Measurements from ENCODE around the gene P2RX5.

Gene P2RX5

DNA sequence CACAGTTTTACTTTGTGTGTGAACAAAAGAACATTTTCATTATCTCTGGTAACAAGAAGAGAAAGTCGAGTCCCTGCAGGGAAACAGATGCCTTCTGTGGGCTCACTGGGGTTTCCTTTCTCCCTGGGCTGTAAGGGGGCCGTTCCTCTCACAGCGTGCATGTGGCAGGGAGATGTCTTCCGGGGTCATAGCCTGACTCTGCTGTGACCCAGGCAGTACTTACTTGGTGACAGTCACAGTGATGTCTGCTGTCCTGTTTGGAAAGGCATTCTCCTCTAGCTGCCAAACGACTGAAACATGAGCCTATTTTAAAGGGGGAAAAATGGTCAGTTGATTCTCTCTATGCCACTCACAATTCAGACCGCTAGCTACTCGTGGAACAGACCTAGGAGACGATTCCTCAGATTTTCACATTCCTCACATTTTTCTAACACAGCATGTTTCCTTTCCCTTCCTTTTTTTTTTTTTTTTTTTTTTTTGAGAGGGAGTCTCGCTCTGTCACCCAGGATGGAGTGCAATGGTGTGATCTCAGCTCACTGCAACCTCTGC is 35.0 kb upstream of the P2RX5 start:
- TF ChIP-seq SIN3A (IDR thresholded peaks at IDR 0.05; ENCODE audit: borderline replicate concordance, insufficient read depth, low read length) = no peak
- TF ChIP-seq FOXP2 (optimal IDR thresholded peaks at IDR 0.05; ENCODE audit: borderline replicate concordance, extremely low read depth, extremely low read length, insufficient read depth) = no peak
- TF ChIP-seq TAF1 (IDR thresholded peaks at IDR 0.05; ENCODE audit: borderline replicate concordance, insufficient read depth, low read length) = no peak
- TF ChIP-seq, protein P1, sequence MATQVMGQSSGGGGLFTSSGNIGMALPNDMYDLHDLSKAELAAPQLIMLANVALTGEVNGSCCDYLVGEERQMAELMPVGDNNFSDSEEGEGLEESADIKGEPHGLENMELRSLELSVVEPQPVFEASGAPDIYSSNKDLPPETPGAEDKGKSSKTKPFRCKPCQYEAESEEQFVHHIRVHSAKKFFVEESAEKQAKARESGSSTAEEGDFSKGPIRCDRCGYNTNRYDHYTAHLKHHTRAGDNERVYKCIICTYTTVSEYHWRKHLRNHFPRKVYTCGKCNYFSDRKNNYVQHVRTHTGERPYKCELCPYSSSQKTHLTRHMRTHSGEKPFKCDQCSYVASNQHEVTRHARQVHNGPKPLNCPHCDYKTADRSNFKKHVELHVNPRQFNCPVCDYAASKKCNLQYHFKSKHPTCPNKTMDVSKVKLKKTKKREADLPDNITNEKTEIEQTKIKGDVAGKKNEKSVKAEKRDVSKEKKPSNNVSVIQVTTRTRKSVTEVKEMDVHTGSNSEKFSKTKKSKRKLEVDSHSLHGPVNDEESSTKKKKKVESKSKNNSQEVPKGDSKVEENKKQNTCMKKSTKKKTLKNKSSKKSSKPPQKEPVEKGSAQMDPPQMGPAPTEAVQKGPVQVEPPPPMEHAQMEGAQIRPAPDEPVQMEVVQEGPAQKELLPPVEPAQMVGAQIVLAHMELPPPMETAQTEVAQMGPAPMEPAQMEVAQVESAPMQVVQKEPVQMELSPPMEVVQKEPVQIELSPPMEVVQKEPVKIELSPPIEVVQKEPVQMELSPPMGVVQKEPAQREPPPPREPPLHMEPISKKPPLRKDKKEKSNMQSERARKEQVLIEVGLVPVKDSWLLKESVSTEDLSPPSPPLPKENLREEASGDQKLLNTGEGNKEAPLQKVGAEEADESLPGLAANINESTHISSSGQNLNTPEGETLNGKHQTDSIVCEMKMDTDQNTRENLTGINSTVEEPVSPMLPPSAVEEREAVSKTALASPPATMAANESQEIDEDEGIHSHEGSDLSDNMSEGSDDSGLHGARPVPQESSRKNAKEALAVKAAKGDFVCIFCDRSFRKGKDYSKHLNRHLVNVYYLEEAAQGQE (IDR thresholded peaks at IDR 0.05; ENCODE audit: insufficient read depth in 1 of 2, low read depth in 2 of 2, low read length in 2 of 2) = no peak

DNA sequence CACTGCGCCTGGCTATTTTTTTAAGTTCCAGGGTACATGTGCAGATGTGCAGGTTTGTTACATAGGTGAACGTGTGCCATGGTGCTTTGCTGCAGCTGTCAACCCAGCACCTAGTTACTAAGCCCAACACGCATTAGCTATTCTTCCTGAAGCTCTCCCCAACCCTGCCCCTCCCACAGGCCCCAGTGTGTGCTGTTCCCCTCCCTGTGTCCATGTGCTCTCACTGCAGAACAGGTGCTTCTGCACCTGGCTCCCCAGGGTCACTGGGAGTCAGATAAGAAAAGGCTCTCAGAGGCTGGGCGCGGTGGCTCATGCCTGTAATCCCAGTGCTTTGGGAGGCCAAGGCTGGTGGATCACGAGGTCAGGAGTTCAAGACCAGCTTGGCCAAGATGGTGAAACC is 33.9 kb upstream of the P2RX5 start:
- TF ChIP-seq POLR2AphosphoS5 (IDR thresholded peaks at IDR 0.05; ENCODE audit: low read depth, low read length) = no peak
- no peak for TF ChIP-seq SIN3A (IDR thresholded peaks at IDR 0.05; ENCODE audit: borderline replicate concordance, insufficient read depth, low read length)
- TF ChIP-seq, protein P1 (IDR thresholded peaks at IDR 0.05; ENCODE audit: insufficient read depth in 1 of 2, low read depth in 2 of 2, low read length in 2 of 2) = no peak
- no peak for TF ChIP-seq FOXP2 (optimal IDR thresholded peaks at IDR 0.05; ENCODE audit: borderline replicate concordance, extremely low read depth, extremely low read length, insufficient read depth)

GRCh38 chr17:3727041-3727440 is 31.1 kb upstream of the P2RX5 start:
- no peak for TF ChIP-seq SIN3A (IDR thresholded peaks at IDR 0.05; ENCODE audit: borderline replicate concordance, insufficient read depth, low read length)
- no peak for TF ChIP-seq FOXP2 (optimal IDR thresholded peaks at IDR 0.05; ENCODE audit: borderline replicate concordance, extremely low read depth, extremely low read length, insufficient read depth)
- no peak for TF ChIP-seq POLR2AphosphoS5 (IDR thresholded peaks at IDR 0.05; ENCODE audit: low read depth, low read length)
- TF ChIP-seq, protein P1 (IDR thresholded peaks at IDR 0.05; ENCODE audit: insufficient read depth in 1 of 2, low read depth in 2 of 2, low read length in 2 of 2) = no peak
- TF ChIP-seq TAF1 (IDR thresholded peaks at IDR 0.05; ENCODE audit: borderline replicate concordance, insufficient read depth, low read length) = no peak

GRCh38 chr17:3724378-3725077 is 28.6 kb upstream of the P2RX5 start:
- TF ChIP-seq SIN3A (IDR thresholded peaks at IDR 0.05; ENCODE audit: borderline replicate concordance, insufficient read depth, low read length) (no peak), POLR2AphosphoS5 (IDR thresholded peaks at IDR 0.05; ENCODE audit: low read depth, low read length) (no peak), TAF1 (IDR thresholded peaks at IDR 0.05; ENCODE audit: borderline replicate concordance, insufficient read depth, low read length) (peak; percentile 60; the same call in 1 of the 2 replicates), FOXP2 (optimal IDR thresholded peaks at IDR 0.05; ENCODE audit: borderline replicate concordance, extremely low read depth, extremely low read length, insufficient read depth) (peak; percentile 18)
- TF ChIP-seq, protein P1 (IDR thresholded peaks at IDR 0.05; ENCODE audit: insufficient read depth in 1 of 2, low read depth in 2 of 2, low read length in 2 of 2) = no peak
